ENCODE data around the gene GAB1.
A peak's percentile ranks its signal among the peaks of the same experiment; 100 is the strongest.

The GAB1 gene

DNA sequence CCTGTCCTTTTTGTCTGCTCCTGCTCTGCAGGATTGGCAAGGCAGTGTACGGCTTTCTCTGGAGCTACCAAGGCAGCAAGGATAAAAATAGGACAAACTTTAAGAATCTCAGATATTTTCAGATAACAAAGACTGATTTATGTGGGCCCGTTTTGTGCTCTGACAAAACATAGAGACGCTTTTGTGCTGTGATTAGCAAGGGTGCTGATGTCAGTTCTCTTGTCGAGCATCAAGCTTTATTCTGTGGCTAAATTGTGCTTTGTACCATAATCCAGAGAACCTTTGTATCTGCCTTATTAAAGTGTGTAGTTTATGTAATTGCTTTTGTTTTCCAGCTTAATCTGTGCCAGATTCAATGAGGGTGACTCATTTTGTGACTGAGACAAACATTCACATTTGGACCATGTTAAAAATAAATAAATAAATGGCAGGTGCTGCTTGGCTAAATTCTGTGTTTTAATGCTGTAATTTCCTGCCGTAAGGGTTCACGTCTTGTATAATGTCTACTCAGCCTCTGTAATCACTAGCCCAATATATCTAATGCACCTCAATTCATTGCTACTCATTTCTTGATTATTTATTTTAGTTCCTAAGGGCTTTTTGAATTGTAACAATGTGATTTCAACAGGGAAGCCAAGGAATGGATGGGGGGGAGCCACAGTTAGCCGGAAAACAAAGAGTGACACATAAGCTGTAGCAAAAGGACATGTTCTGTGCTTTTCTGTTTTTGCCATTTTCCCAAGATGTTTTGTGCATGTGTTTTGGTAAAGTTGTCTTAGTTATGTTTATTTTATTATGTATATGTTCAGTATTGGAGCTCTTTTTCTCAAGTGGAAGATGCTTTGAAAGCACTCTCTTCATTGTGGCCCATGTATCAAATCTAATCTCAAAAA is 75.1 kb downstream of the GAB1 start:
- H3K27ac ChIP-seq, result no peak overlapping the region
- H3K36me3 ChIP-seq (ENCODE audit: insufficient read depth, low read length), result no peaks in the 10 kb centered on the region
- DNase-seq (ENCODE audit: low read depth, low spot score), result no peak
- H3K9ac ChIP-seq (ENCODE audit: insufficient read length), result no peak overlapping the region
- H3K9me3 ChIP-seq (ENCODE audit: low read depth, low read length), result no peaks in the 10 kb centered on the region
- no peak overlapping the region for H3K4me3 ChIP-seq
- TF ChIP-seq FOXP2 (optimal IDR thresholded peaks at IDR 0.05; ENCODE audit: control extremely low read depth, extremely low read length, insufficient read depth) (no peak), EZH2 (IDR thresholded peaks at IDR 0.05) (no peak), POLR2AphosphoS5 (IDR thresholded peaks at IDR 0.05; ENCODE audit: borderline replicate concordance, low read depth, low read length) (no peak)

DNA sequence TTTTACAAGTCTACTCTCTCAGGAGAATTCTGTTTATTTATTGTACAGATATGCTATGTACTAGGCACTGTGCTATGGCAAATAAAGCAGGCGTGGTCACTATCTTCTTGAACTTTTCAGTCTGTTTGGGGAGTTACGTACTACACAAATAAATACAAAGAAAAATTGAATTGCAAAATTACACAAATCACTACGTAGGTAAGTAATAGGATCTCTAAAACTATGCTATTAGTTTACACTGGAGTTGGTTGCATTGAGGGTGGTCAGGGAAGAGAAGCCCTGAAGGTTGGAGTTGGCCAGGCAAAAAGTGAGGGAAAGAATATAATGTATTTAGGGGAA is 75.7 kb downstream of the GAB1 start:
- H3K36me3 ChIP-seq (ENCODE audit: insufficient read depth, low read length), result no peaks in the 10 kb centered on the region

DNA sequence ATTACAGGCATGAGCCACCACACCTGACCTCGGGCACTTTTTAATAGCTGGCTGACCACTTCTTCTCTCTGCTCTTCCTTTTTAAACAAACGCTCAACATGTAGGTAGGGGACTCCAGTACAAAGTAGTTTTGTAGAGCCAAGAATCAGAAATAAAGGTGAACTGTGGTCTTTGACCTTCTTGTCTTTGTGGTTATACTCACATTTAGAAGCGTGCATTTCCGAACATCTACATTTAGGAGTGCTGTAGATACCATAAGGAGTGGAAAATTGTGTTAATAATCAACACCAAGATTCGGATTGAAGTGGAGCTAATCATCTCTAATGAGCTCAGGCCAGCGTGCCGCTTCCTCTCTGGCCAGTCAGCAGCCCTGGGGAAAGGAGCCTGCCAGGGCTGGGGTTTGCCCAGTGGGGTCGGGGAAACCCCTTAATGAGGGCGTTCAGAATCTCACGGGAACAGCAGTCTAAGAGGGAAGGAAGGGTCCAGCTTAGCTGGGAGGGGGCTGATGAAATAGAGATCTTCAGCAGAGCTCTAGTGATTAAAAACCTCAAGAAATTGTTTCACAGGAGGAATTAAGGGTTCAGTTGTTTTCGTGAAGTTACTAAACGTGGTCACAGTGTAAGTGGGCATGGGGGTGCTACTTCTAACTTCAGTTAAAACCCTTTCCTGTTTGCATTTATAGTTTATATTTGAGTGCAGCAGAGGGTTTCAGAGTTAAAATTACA is 81.2 kb downstream of the GAB1 start:
- no peak for DNase-seq (ENCODE audit: low read depth, low spot score)
- Histone ChIP-seq H3K27ac (no peak overlapping the region), H3K9ac (ENCODE audit: insufficient read length) (no peak overlapping the region), H3K36me3 (ENCODE audit: insufficient read depth, low read length) (no peaks in the 10 kb centered on the region), H3K4me3 (no peak overlapping the region), H3K9me3 (ENCODE audit: low read depth, low read length) (no peaks in the 10 kb centered on the region)
- no peak for TF ChIP-seq FOXP2 (optimal IDR thresholded peaks at IDR 0.05; ENCODE audit: control extremely low read depth, extremely low read length, insufficient read depth)
- no peak for TF ChIP-seq POLR2AphosphoS5 (IDR thresholded peaks at IDR 0.05; ENCODE audit: borderline replicate concordance, low read depth, low read length)
- TF ChIP-seq EZH2 (IDR thresholded peaks at IDR 0.05), result no peak

More for the DNA sequence above, 75.7 kb downstream of the GAB1 start:
- Histone ChIP-seq H3K4me3 (no peak overlapping the region), H3K9ac (ENCODE audit: insufficient read length) (no peak overlapping the region), H3K27ac (no peak overlapping the region), H3K9me3 (ENCODE audit: low read depth, low read length) (no peaks in the 10 kb centered on the region)
- TF ChIP-seq POLR2AphosphoS5 (IDR thresholded peaks at IDR 0.05; ENCODE audit: borderline replicate concordance, low read depth, low read length) (no peak), FOXP2 (optimal IDR thresholded peaks at IDR 0.05; ENCODE audit: control extremely low read depth, extremely low read length, insufficient read depth) (no peak), EZH2 (IDR thresholded peaks at IDR 0.05) (no peak)
- no peak for DNase-seq (ENCODE audit: low read depth, low spot score)

- Histone ChIP-seq H3K36me3 (ENCODE audit: insufficient read depth, low read length) (no peaks in the 10 kb centered on the region), H3K9ac (ENCODE audit: insufficient read length) (no peak overlapping the region), H3K27ac (no peak overlapping the region), H3K9me3 (ENCODE audit: low read depth, low read length) (no peaks in the 10 kb centered on the region), H3K4me3 (no peak overlapping the region)
- TF ChIP-seq FOXP2 (optimal IDR thresholded peaks at IDR 0.05; ENCODE audit: control extremely low read depth, extremely low read length, insufficient read depth), result no peak
- no peak for TF ChIP-seq EZH2 (IDR thresholded peaks at IDR 0.05)
- no peak for TF ChIP-seq POLR2AphosphoS5 (IDR thresholded peaks at IDR 0.05; ENCODE audit: borderline replicate concordance, low read depth, low read length)
- no peak for DNase-seq (ENCODE audit: low read depth, low spot score)
These were observed 83.6 kb downstream of the GAB1 start for GRCh38 chr4:143420227-143420626.

- no peak overlapping the region for H3K4me3 ChIP-seq
- no peak overlapping the region for H3K9ac ChIP-seq (ENCODE audit: insufficient read length)
- no peak for DNase-seq (ENCODE audit: low read depth, low spot score)
- TF ChIP-seq FOXP2 (optimal IDR thresholded peaks at IDR 0.05; ENCODE audit: control extremely low read depth, extremely low read length, insufficient read depth), result no peak
- no peak for TF ChIP-seq EZH2 (IDR thresholded peaks at IDR 0.05)
- TF ChIP-seq POLR2AphosphoS5 (IDR thresholded peaks at IDR 0.05; ENCODE audit: borderline replicate concordance, low read depth, low read length), result no peak
- H3K9me3 ChIP-seq (ENCODE audit: low read depth, low read length), result no peaks in the 10 kb centered on the region
- peak overlapping the region; percentile 45; the same call in 1 of the 2 replicates for H3K27ac ChIP-seq
- H3K36me3 ChIP-seq (ENCODE audit: insufficient read depth, low read length), result no peaks in the 10 kb centered on the region
These were observed 84.9 kb downstream of the GAB1 start for GRCh38 chr4:143421609-143422008.

DNA sequence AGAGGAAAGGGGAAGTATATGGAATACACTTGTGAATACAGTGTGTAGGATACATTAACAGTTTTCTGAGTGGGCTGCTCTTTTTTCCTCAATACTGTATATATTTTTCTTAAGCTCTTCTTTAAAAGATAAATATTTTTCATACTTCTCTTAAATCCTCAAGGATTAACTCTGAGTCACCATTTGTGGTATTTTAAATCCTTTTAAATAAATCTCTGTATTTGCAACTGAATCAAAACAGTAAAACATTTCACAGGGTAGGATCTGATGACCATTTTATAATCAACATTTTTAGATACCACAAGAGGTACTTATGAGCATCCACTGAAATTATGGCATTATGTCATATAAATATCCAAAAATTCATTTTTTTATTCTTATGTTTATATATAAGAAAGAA is 87.6 kb downstream of the GAB1 start:
- H3K9me3 ChIP-seq (ENCODE audit: low read depth, low read length), result no peaks in the 10 kb centered on the region
- no peak overlapping the region for H3K9ac ChIP-seq (ENCODE audit: insufficient read length)
- H3K4me3 ChIP-seq, result no peak overlapping the region
- H3K36me3 ChIP-seq (ENCODE audit: insufficient read depth, low read length), result no peaks in the 10 kb centered on the region
- DNase-seq (ENCODE audit: low read depth, low spot score), result no peak
- TF ChIP-seq POLR2AphosphoS5 (IDR thresholded peaks at IDR 0.05; ENCODE audit: borderline replicate concordance, low read depth, low read length) (no peak), EZH2 (IDR thresholded peaks at IDR 0.05) (no peak), FOXP2 (optimal IDR thresholded peaks at IDR 0.05; ENCODE audit: control extremely low read depth, extremely low read length, insufficient read depth) (no peak)
- no peak overlapping the region for H3K27ac ChIP-seq

GRCh38 chr4:143431526-143432257 is 95.0 kb downstream of the GAB1 start:
- Histone ChIP-seq H3K9ac (ENCODE audit: insufficient read length) (no peak overlapping the region), H3K27ac (no peak overlapping the region)
- DNase-seq (ENCODE audit: low read depth, low spot score), result no peak

GRCh38 chr4:143432258-143432591 is 95.5 kb downstream of the GAB1 start:
- TF ChIP-seq EZH2 (IDR thresholded peaks at IDR 0.05) (no peak), POLR2AphosphoS5 (IDR thresholded peaks at IDR 0.05; ENCODE audit: borderline replicate concordance, low read depth, low read length) (no peak), FOXP2 (optimal IDR thresholded peaks at IDR 0.05; ENCODE audit: control extremely low read depth, extremely low read length, insufficient read depth) (no peak)
- no peak overlapping the region for H3K4me3 ChIP-seq
- no peak overlapping the region for H3K27ac ChIP-seq
- H3K9ac ChIP-seq (ENCODE audit: insufficient read length), result no peak overlapping the region
- H3K9me3 ChIP-seq (ENCODE audit: low read depth, low read length), result 0 out of 2 replicates have a peak, but pooled peaks cover 4% of the 10 kb centered on the region
- no peaks in the 10 kb centered on the region for H3K36me3 ChIP-seq (ENCODE audit: insufficient read depth, low read length)
- no peak for DNase-seq (ENCODE audit: low read depth, low spot score)

More at GRCh38 chr4:143431526-143432257, 95.0 kb downstream of the GAB1 start:
- 0 out of 2 replicates have a peak, but pooled peaks cover 4% of the 10 kb centered on the region for H3K9me3 ChIP-seq (ENCODE audit: low read depth, low read length)
- no peak overlapping the region for H3K4me3 ChIP-seq
- no peaks in the 10 kb centered on the region for H3K36me3 ChIP-seq (ENCODE audit: insufficient read depth, low read length)
- TF ChIP-seq POLR2AphosphoS5 (IDR thresholded peaks at IDR 0.05; ENCODE audit: borderline replicate concordance, low read depth, low read length) (no peak), FOXP2 (optimal IDR thresholded peaks at IDR 0.05; ENCODE audit: control extremely low read depth, extremely low read length, insufficient read depth) (no peak), EZH2 (IDR thresholded peaks at IDR 0.05) (no peak)
